Inferior parietal cortex (tissue), 1 donor: ENCODE measurements around the gene TRMT10B.
"Not testable (repeated sequence)": the region's sequence is repeated elsewhere in the genome, so short reads cannot be mapped to it uniquely, and the experiment has no call there.

ENCODE experiments used
- DNase-seq: peaks from one replicate; pipeline ENCODE4 v3.0.0-alpha.2; 2016; ENCODE audit errors: extremely low spot score

Gene TRMT10B

GRCh38 chr9:37800631-37801286 is 47.2 kb downstream of the TRMT10B start, which contains the start of gene DCAF10:
DCAF10 (plus strand) TSS chr9:37800797; CDS start chr9:37800867, 70 bp downstream.
- DNase-seq = peak; percentile 80

DNA sequence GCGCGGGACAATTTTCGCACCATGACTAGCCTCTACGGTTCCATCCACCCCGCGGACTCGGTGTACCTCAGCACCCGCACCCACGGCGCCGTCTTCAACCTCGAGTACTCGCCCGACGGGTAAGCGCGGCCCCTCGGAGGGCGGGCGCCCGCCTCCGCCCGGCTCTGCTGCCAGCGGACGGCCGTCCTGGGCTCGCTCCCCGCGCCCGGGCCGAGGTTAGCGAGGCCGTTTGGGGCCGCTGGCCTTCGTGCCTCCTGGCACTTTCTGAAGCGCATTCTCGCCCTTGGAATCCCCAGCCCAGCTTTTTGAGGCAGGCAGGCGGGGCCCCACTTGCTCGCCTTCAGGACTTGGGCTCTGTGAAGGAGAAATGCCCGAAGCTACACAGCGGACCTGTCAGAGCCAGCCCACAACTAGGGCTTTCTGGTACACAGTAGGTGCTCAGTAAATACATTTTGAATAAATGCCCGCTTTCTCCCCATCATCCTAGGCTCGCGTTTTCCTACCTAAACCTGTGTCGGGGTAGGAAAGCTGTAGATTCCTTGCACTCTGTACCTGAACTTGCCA is 47.8 kb downstream of the TRMT10B start:
- no peak for DNase-seq

DNA sequence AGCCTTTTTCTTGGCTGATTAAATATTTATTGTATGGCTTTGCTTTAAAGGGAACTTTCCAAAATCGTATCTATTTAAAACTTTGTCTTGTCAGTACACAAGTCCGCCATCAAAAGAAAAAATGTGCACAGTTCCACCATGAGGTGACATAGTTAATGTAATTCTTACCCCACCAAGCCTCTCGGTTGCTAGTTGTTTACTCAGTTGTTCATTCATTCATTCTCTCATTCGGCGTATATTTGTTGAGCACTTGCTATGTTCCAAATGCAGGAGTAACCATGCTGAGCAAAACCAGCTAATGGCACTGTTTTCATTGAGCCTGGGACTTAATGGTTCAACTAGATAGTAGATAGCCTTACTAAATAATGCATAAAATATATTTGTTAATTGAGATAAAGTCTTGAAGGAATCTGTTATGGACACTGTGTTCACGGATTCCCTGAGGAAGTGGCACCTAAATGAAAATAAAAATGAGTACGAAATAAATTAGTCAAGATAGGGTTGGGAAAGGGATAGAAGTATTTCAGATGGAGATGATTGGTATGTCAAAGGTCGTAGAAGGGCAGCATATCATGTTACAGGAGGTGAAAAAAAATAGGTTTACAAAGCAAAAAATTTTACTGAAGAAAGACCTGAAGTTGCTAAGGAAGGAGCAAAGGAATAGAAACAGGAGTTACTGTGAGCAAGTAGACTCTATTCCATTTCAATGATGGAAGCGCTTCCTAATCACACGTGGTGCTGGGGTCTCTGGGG is 48.5 kb downstream of the TRMT10B start:
- no peak for DNase-seq

DNA sequence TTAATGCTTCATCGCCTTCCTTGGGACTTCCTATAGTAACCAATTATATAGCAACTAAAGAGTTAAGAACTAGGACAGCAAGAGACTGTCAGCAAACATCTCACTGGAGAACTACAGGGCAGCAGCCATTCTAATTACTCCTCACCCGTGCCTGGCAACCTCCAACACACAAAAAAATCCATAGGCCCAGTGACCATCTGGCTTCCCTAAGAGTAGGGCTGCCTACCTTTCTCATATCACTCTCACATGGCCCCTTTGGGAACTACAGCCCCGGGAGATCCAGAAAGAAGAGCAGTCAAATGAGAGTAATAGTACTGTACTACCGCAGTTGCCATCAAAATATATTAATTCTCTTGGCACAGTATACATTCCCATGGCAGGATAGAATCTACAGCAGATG is 52.7 kb downstream of the TRMT10B start:
- DNase-seq = no peak

- not testable (repeated sequence) for DNase-seq
These were observed 56.1 kb downstream of the TRMT10B start for GRCh38 chr9:37809676-37810075.

GRCh38 chr9:37811906-37812476 is 58.4 kb downstream of the TRMT10B start:
- no peak for DNase-seq

GRCh38 chr9:37812773-37813379 is 59.3 kb downstream of the TRMT10B start:
- no peak for DNase-seq

DNA sequence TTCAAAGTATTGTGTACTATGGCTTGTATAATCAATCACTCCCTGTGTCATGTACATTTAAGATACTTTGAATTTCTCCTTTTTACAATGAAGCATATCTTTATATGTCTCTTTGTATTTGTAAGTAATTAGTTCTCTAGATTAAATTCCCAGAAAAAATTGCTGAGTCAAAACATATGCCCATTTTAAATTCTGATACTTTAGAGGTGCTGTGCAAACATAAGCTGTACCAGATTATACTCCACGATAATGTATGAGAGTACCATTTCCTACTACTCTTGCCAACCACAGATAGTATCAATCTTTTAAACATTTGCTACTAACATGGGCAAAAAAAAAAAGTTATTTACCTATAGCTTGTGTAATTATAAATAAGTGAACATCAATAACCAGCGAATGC is 65.2 kb downstream of the TRMT10B start:
- DNase-seq = no peak

DNA sequence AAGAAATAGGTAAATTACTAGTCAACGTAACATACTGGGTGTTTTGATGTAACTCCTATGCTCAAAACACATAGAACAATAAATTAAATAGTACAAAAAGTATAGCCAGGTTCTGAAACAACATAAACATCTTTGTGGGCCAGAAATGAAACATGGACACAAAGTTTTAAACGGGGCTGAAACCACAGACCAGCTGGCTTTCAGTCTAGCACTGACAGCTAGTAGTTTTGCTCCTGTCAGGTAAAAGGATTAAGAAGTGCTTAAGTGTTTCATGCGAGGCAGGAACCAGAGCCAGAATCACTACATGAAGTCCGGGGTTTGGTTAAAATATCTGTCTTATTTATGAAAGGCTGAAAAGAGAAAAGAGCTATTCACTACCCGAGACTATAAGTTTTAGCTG is 66.5 kb downstream of the TRMT10B start:
- DNase-seq = no peak

DNA sequence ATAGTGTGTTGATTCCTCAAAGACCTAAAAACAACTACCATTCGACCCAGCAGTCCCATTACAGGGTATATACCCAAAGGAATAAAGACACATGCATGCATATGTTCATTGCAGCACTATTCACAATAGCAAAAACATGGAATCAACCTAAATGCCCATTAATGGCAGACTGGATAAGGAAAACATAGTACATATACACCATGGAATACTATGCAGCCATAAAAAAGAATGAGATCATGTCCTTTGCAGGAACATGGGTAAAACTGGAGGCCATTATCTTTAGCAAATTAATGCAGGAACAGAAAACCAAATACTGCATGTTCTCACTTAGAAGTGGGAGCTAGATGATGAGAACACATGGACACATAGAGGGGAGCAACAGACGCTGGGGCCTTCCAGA is 71.6 kb downstream of the TRMT10B start:
- not testable (repeated sequence) for DNase-seq

GRCh38 chr9:37827483-37828165 is 74.0 kb downstream of the TRMT10B start:
- no peak for DNase-seq
